ENCODE results near the gene NUDT19.

DNA sequence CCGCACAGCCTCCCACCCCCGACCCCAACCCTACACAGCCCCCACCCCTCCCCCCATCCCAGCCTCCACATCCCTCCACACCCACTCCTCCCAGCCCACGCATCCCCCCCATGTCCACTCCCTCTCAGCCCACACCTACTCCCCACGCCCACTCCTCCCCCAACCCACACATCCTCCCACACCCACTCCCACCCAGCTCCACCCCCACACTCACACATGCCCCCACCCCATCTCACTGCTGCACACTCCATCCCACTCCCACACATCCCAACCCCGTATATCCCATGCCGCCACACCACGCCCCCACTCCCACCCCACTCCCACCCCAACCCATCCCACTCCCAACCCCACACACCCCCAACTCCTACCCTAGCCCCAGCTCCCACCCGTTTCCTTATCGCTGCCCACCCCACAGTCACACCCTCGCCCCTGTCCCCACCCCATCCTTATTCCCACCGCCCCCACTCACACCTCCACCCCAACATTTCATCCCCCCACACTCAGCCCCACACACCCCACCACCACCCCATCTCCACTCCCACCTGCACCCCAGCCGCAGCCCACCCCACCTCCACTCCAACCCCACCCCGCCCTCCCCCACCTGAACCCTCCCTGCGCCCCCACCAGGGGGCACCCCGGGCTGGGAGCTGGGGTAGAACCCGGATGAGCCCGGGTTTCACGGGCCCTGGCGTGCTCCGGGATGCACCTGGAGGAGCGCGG, 28.8 kb downstream of the NUDT19 start:
- TF ChIP-seq, protein P1, sequence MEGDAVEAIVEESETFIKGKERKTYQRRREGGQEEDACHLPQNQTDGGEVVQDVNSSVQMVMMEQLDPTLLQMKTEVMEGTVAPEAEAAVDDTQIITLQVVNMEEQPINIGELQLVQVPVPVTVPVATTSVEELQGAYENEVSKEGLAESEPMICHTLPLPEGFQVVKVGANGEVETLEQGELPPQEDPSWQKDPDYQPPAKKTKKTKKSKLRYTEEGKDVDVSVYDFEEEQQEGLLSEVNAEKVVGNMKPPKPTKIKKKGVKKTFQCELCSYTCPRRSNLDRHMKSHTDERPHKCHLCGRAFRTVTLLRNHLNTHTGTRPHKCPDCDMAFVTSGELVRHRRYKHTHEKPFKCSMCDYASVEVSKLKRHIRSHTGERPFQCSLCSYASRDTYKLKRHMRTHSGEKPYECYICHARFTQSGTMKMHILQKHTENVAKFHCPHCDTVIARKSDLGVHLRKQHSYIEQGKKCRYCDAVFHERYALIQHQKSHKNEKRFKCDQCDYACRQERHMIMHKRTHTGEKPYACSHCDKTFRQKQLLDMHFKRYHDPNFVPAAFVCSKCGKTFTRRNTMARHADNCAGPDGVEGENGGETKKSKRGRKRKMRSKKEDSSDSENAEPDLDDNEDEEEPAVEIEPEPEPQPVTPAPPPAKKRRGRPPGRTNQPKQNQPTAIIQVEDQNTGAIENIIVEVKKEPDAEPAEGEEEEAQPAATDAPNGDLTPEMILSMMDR (conservative IDR thresholded peaks at IDR 0.05; ENCODE audit: low read length): no peak
- TF ChIP-seq EZH2phosphoT487 (IDR thresholded peaks at IDR 0.05; ENCODE audit: borderline replicate concordance): no peak
